ENCODE results near the gene DIS3L2.
"Not testable (repeated sequence)": the region's sequence is repeated elsewhere in the genome, so short reads cannot be mapped to it uniquely, and the experiment has no call there.

The DIS3L2 gene

DNA sequence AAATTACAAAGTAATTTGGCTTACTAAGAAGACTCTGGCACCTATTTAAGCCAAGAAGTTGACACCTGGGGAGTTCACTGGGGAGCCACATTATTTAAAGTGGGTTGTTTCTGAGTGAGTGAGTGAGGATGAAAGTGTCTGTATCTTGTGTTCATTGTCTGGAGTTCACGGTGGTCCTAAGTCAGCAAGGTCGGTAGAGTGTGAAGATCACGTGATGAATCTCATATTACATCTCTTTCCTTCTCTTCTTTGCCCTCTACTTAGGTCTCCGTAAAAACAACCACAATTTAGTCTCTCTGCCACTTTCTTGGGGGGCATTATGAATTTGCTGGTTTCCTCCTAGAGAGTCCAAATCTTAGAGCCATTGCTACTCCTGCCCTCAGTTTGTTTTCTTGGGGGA, 67.8 kb downstream of the DIS3L2 start:
- H2AFZ ChIP-seq (ENCODE audit: low read length, unreplicated experiment) = no peak overlapping the region
- no peaks in the 10 kb centered on the region for H3K4me1 ChIP-seq (ENCODE audit: control insufficient read depth, insufficient read depth, low read length, unreplicated experiment)
- no peak overlapping the region for H3K4me3 ChIP-seq (ENCODE audit: low read depth, low read length)
- no peaks in the 10 kb centered on the region for H3K79me2 ChIP-seq (ENCODE audit: control insufficient read depth, insufficient read depth, low read length, unreplicated experiment)
- no peak overlapping the region for H3K27ac ChIP-seq (ENCODE audit: low read depth, low read length)
- no peaks in the 10 kb centered on the region for H3K27me3 ChIP-seq (ENCODE audit: insufficient read depth, low read length)
- peaks cover 6% of the 10 kb centered on the region; the same call in 1 of the 2 replicates for H3K36me3 ChIP-seq (ENCODE audit: insufficient read depth, low read length)

DNA sequence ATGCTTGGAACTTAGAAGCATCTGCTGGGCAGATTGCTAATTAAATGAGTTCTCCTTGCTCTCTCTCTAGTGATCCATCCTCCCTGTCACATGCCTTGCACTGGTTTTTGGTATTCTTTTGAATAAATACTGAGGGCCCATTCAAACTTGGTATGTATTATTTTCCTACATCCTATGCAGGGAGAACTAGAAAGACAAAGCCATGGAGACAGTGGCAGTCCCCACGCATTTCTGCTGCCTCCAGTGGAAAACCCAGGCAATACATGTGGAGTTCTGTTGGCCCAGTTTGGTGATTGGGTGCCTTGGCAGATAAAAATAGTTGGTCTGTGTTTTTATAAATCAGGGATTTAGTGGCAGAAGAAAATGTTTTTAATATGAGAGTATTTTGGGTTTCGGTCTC, 68.7 kb downstream of the DIS3L2 start:
- Histone ChIP-seq H3K27ac (ENCODE audit: low read depth, low read length) (no peak overlapping the region), H3K79me2 (ENCODE audit: control insufficient read depth, insufficient read depth, low read length, unreplicated experiment) (no peaks in the 10 kb centered on the region), H3K4me3 (ENCODE audit: low read depth, low read length) (no peak overlapping the region), H3K27me3 (ENCODE audit: insufficient read depth, low read length) (no peaks in the 10 kb centered on the region), H3K36me3 (ENCODE audit: insufficient read depth, low read length) (0 out of 2 replicates have a peak, but pooled peaks cover 6% of the 10 kb centered on the region), H2AFZ (ENCODE audit: low read length, unreplicated experiment) (no peak overlapping the region), H3K4me1 (ENCODE audit: control insufficient read depth, insufficient read depth, low read length, unreplicated experiment) (no peaks in the 10 kb centered on the region)

DNA sequence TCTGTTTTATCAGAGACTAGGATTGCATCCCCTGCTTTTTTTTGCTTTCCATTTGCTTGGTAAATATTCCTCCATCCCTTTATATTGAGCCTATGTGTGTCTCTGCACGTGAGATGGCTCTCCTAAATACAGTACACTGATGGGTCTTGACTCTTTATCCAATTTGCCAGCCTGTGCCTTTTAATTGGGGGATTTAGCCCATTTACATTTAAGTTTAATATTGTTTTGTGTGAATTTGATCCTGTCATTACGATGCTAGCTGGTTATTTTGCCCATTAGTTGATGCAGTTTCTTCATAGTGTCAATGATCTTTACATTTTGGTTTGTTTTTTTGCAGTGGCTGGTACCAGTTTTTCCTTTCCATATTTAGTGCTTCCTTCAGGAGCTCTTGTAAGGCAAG, 73.8 kb downstream of the DIS3L2 start:
- H3K4me3 ChIP-seq (ENCODE audit: low read depth, low read length); H3K79me2 ChIP-seq (ENCODE audit: control insufficient read depth, insufficient read depth, low read length, unreplicated experiment); H3K4me1 ChIP-seq (ENCODE audit: control insufficient read depth, insufficient read depth, low read length, unreplicated experiment); H3K36me3 ChIP-seq (ENCODE audit: insufficient read depth, low read length); H3K27me3 ChIP-seq (ENCODE audit: insufficient read depth, low read length); H3K27ac ChIP-seq (ENCODE audit: low read depth, low read length); H2AFZ ChIP-seq (ENCODE audit: low read length, unreplicated experiment): not testable (repeated sequence)

DNA sequence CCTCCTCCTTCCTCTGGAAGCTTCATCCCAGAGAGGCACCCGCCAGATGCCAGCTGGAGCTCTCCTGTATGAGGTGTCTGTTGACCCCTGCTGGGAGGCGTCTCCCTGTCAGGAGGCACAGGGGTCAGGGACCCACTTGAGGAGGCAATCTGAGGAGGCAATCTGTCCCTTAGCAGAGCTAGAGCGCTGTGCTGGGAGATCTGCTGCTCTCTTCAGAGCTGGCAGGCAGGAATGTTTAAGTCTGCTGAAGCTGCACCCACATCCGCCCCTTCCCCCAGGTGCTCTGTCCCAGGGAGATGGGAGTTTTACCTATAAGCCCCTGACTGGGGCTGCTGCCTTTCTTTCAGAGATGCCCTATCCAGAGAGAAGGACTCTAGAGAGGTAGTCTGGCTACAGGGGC, 75.4 kb downstream of the DIS3L2 start:
- not testable (repeated sequence) for H3K79me2 ChIP-seq (ENCODE audit: control insufficient read depth, insufficient read depth, low read length, unreplicated experiment); H3K36me3 ChIP-seq (ENCODE audit: insufficient read depth, low read length); H3K4me1 ChIP-seq (ENCODE audit: control insufficient read depth, insufficient read depth, low read length, unreplicated experiment); H3K27ac ChIP-seq (ENCODE audit: low read depth, low read length); H2AFZ ChIP-seq (ENCODE audit: low read length, unreplicated experiment); H3K27me3 ChIP-seq (ENCODE audit: insufficient read depth, low read length); H3K4me3 ChIP-seq (ENCODE audit: low read depth, low read length)

DNA sequence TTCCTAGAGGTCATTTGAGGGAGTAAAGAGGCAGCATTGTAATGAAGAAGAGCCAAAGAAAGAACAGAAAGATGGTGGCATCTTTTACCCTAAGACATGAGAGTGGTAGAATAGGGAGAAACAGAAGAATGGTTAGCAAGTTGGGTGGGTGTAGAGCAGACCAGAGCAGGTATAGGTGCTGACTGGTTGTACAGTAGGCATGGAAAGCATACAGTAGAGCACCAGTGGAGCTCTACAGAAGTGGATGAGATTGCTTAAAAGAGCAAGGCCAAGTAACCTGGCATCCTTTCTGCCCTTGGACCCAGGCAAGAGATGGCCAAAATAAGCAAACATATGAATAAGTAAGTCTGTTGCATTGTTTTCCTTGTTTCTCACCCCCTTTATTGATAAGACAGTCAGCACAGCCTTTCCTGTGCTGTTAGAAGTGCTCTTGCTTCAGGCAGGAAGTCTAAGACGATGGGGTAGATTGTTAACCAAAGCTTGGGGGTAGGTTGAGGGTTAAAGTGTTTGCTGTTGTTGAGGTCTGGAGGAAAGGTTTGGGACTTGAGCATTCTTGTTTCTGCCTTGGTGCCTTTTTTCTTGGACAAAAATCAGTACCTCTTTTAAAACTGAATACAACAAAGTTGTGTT, 76.9 kb downstream of the DIS3L2 start:
- Histone ChIP-seq H3K27me3 (ENCODE audit: insufficient read depth, low read length) (no peaks in the 10 kb centered on the region), H3K4me1 (ENCODE audit: control insufficient read depth, insufficient read depth, low read length, unreplicated experiment) (no peaks in the 10 kb centered on the region), H3K4me3 (ENCODE audit: low read depth, low read length) (no peak overlapping the region), H3K27ac (ENCODE audit: low read depth, low read length) (no peak overlapping the region), H2AFZ (ENCODE audit: low read length, unreplicated experiment) (no peak overlapping the region), H3K36me3 (ENCODE audit: insufficient read depth, low read length) (peaks cover 6% of the 10 kb centered on the region; the same call in 1 of the 2 replicates), H3K79me2 (ENCODE audit: control insufficient read depth, insufficient read depth, low read length, unreplicated experiment) (peaks cover 2% of the 10 kb centered on the region)

DNA sequence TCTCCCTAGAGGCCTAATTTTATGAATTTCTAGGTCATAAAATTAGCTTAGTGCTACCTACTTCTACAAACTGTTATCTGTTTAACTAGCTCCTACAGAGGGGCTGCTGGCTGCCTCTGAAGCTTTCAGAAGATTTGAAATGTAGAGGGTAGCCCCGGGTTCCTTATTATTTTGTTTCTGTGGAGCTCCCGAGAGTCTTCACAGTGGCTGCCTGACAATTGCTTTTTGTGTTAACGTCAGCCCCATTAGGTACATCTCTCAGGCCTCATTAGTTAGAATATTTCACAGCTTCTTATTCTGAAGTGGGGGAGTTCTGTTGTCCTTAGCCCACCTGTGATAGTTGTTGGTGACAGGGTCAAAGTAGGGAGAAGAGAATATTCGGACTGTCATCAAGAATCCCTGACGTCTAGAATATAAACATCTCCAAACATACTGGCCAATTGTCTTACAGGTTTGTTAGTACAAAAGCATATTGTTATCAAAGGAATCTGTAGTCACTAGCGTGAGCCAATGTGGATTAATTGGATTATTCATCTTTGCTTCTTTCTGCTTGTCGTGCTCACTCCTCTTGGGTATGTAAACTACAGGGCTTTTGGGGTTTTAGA, 77.5 kb downstream of the DIS3L2 start:
- Histone ChIP-seq H3K27me3 (ENCODE audit: insufficient read depth, low read length) (no peaks in the 10 kb centered on the region), H3K79me2 (ENCODE audit: control insufficient read depth, insufficient read depth, low read length, unreplicated experiment) (peaks cover 2% of the 10 kb centered on the region), H2AFZ (ENCODE audit: low read length, unreplicated experiment) (no peak overlapping the region), H3K4me1 (ENCODE audit: control insufficient read depth, insufficient read depth, low read length, unreplicated experiment) (no peaks in the 10 kb centered on the region), H3K4me3 (ENCODE audit: low read depth, low read length) (no peak overlapping the region), H3K27ac (ENCODE audit: low read depth, low read length) (no peak overlapping the region), H3K36me3 (ENCODE audit: insufficient read depth, low read length) (peaks cover 8% of the 10 kb centered on the region; the same call in 1 of the 2 replicates)

DNA sequence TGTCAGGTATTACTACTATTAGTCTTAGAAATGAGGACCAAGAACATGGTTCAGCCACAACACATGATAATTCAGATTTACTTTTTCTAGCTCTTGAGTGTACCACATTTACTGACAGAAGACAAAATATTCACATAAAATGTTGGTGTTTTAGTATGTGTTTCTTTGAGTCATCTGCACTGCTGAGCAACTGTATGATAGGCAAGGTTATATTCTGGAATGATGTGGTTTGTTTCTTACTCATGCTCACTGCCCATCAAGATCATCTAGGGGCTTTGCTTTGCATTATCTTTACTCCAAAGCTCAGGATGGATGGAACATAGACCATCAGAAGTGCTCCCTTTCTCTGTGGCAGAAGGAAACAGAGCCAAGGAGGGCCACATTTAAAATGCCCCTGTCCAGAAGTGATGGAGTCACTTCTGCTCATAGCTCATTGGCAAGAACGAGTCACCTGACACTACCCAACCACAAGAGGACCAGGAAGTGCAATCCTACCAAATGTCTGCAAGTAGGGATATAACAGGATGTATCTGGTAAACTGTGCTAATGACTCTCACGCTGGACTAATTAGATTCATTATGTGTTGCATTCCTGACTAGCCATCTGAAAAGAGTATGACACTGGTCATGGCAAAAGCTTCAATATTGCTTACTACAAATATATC, 81.5 kb downstream of the DIS3L2 start:
- H3K36me3 ChIP-seq (ENCODE audit: insufficient read depth, low read length) = peaks cover 8% of the 10 kb centered on the region; the same call in 1 of the 2 replicates
- no peak overlapping the region for H3K4me3 ChIP-seq (ENCODE audit: low read depth, low read length)
- no peaks in the 10 kb centered on the region for H3K27me3 ChIP-seq (ENCODE audit: insufficient read depth, low read length)
- H3K79me2 ChIP-seq (ENCODE audit: control insufficient read depth, insufficient read depth, low read length, unreplicated experiment) = peaks cover 2% of the 10 kb centered on the region
- no peak overlapping the region for H3K27ac ChIP-seq (ENCODE audit: low read depth, low read length)
- H2AFZ ChIP-seq (ENCODE audit: low read length, unreplicated experiment) = no peak overlapping the region
- no peaks in the 10 kb centered on the region for H3K4me1 ChIP-seq (ENCODE audit: control insufficient read depth, insufficient read depth, low read length, unreplicated experiment)

DNA sequence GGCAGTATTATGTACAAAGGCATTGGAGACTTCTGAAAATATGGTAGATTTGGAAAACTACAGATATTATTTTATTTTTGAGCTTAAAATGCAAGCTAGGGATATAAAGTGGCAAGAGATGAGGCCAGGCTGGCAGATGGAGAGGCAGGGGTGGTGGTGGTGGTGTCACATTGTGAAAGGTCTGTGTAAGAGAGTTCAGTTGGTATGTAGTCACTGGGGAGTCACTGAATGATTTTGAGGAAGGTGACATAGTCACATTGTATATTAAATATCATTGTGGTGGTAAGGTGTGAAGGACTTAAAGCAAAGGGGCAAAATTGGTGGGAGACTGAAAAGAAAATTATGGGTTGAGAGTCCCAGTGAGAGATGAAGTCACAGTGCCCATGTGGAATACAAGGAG, 82.5 kb downstream of the DIS3L2 start:
- peaks cover 2% of the 10 kb centered on the region for H3K79me2 ChIP-seq (ENCODE audit: control insufficient read depth, insufficient read depth, low read length, unreplicated experiment)
- no peaks in the 10 kb centered on the region for H3K4me1 ChIP-seq (ENCODE audit: control insufficient read depth, insufficient read depth, low read length, unreplicated experiment)
- H2AFZ ChIP-seq (ENCODE audit: low read length, unreplicated experiment) = no peak overlapping the region
- no peak overlapping the region for H3K27ac ChIP-seq (ENCODE audit: low read depth, low read length)
- H3K4me3 ChIP-seq (ENCODE audit: low read depth, low read length) = no peak overlapping the region
- H3K36me3 ChIP-seq (ENCODE audit: insufficient read depth, low read length) = peaks cover 8% of the 10 kb centered on the region; the same call in 1 of the 2 replicates
- H3K27me3 ChIP-seq (ENCODE audit: insufficient read depth, low read length) = no peaks in the 10 kb centered on the region

DNA sequence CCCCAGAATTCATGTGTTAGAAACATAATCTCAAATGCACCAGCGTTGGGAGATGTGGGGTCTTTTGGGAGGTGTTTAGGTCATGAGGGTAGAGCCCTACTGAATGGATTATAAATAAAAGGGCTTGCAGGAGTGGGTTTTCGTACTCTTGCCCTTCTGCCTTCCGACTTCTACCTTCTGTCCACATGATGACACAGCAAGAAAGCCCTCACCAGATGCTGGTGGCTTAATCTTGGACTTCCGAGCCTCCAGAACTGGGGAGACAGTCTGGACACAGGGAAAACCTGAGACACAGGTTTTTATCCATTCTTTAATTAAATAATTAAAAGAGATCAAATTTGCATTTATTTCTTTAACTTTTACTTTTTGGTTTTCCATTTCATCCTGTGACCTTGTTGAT, 87.8 kb downstream of the DIS3L2 start:
- Histone ChIP-seq H3K27ac (ENCODE audit: low read depth, low read length) (no peak overlapping the region), H3K79me2 (ENCODE audit: control insufficient read depth, insufficient read depth, low read length, unreplicated experiment) (no peaks in the 10 kb centered on the region), H3K4me3 (ENCODE audit: low read depth, low read length) (no peak overlapping the region), H3K27me3 (ENCODE audit: insufficient read depth, low read length) (no peaks in the 10 kb centered on the region), H3K4me1 (ENCODE audit: control insufficient read depth, insufficient read depth, low read length, unreplicated experiment) (no peaks in the 10 kb centered on the region), H3K36me3 (ENCODE audit: insufficient read depth, low read length) (no peaks in the 10 kb centered on the region), H2AFZ (ENCODE audit: low read length, unreplicated experiment) (no peak overlapping the region)

DNA sequence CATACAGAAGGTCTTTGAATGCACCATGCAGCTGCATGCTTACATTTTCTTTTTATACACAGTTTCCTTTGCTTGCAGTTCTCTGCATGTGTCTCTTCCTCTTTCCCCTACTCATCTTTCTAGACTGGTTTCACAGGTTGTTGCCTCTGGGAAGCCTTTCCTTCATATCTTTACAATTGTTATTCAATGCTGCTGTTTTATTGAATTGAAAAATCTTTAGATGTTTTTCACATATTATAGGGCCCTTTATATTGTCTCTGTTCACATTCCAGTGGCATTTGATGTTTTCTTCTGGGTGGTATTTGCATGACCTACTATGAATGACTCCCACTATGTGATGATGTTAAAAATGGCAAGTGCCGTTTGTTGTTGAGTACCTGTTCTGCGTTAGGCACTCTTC, 91.1 kb downstream of the DIS3L2 start:
- no peaks in the 10 kb centered on the region for H3K4me1 ChIP-seq (ENCODE audit: control insufficient read depth, insufficient read depth, low read length, unreplicated experiment)
- H3K79me2 ChIP-seq (ENCODE audit: control insufficient read depth, insufficient read depth, low read length, unreplicated experiment) = no peaks in the 10 kb centered on the region
- H3K27me3 ChIP-seq (ENCODE audit: insufficient read depth, low read length) = no peaks in the 10 kb centered on the region
- H3K4me3 ChIP-seq (ENCODE audit: low read depth, low read length) = no peak overlapping the region
- H3K36me3 ChIP-seq (ENCODE audit: insufficient read depth, low read length) = no peaks in the 10 kb centered on the region
- no peak overlapping the region for H2AFZ ChIP-seq (ENCODE audit: low read length, unreplicated experiment)
- no peak overlapping the region for H3K27ac ChIP-seq (ENCODE audit: low read depth, low read length)

DNA sequence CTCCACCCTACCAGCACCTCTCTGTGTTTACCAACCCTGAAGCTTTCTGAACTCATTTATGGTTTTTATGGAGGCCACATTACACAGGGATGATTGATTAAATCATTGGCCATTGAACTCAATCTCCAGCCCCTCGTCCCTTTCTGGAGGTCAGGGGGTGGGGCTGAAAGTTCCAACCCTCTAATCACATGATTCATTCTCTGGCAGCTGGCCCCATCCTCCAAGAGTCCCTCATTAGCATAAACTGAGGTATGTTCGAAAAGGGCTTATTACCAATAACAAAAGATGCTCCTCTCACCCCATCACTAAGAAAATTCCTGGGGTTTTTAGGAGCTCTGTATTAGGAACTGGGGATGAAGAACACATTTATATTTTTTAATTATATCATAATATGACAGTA, 92.3 kb downstream of the DIS3L2 start:
- no peaks in the 10 kb centered on the region for H3K27me3 ChIP-seq (ENCODE audit: insufficient read depth, low read length)
- peaks cover 3% of the 10 kb centered on the region for H3K79me2 ChIP-seq (ENCODE audit: control insufficient read depth, insufficient read depth, low read length, unreplicated experiment)
- no peak overlapping the region for H3K27ac ChIP-seq (ENCODE audit: low read depth, low read length)
- H3K4me1 ChIP-seq (ENCODE audit: control insufficient read depth, insufficient read depth, low read length, unreplicated experiment) = no peaks in the 10 kb centered on the region
- no peak overlapping the region for H3K4me3 ChIP-seq (ENCODE audit: low read depth, low read length)
- H2AFZ ChIP-seq (ENCODE audit: low read length, unreplicated experiment) = no peak overlapping the region
- no peaks in the 10 kb centered on the region for H3K36me3 ChIP-seq (ENCODE audit: insufficient read depth, low read length)

Measured in ACC112 (cell line).